Endodermal cell (in vitro differentiated cells): ENCODE results near the gene LRP1. TPM values are rescaled to one million over a fixed set of nuclear protein-coding genes. Genes with fewer than 3 reads are reported as not detected.
A peak's percentile ranks its signal among the peaks of the same experiment; 100 is the strongest.

Source experiments
- DNase-seq: peaks from one replicate; pipeline ENCODE4 v3.0.0-alpha.2; 2017
- H3K27ac ChIP-seq: 2 replicates; pipeline ENCODE4 v1.5.1; 2013; ENCODE audit warnings: mild to moderate bottlenecking, low read depth, low read length, moderate library complexity
- H3K27me3 ChIP-seq: 2 replicates; pipeline ENCODE4 v1.6.1; 2013; ENCODE audit warnings: mild to moderate bottlenecking, low read length, moderate library complexity; ENCODE audit not compliant: insufficient read depth, control insufficient read depth, poor library complexity, severe bottlenecking
- H3K36me3 ChIP-seq: 2 replicates; pipeline ENCODE4 v1.7.0; 2013; ENCODE audit warnings: mild to moderate bottlenecking, low read length, moderate library complexity; ENCODE audit not compliant: control insufficient read depth, insufficient read depth
- H3K4me1 ChIP-seq: one replicate; pipeline ENCODE4 v1.7.0; 2013; ENCODE audit warnings: low read length; ENCODE audit not compliant: control insufficient read depth, insufficient read depth
- H3K4me3 ChIP-seq: 2 replicates; pipeline ENCODE4 v1.5.1; 2013; ENCODE audit warnings: mild to moderate bottlenecking, low read length, moderate library complexity
- H3K9ac ChIP-seq: 2 replicates; pipeline ENCODE4 v1.6.1; 2013; ENCODE audit warnings: mild to moderate bottlenecking, low read length, moderate library complexity; ENCODE audit not compliant: poor library complexity, severe bottlenecking; ENCODE audit errors: extremely low read depth
- H3K9me3 ChIP-seq: 2 replicates; pipeline ENCODE4 v1.6.1; 2013; ENCODE audit warnings: mild to moderate bottlenecking, low read length, moderate library complexity; ENCODE audit not compliant: control insufficient read depth
- H3K27ac Mint-ChIP-seq: 2 replicates; pipeline ENCODE4 v1.8.0; 2020; ENCODE audit warnings: mixed read lengths
- H3K27me3 Mint-ChIP-seq: 2 replicates; pipeline ENCODE4 v1.8.0; 2021; ENCODE audit warnings: mild to moderate bottlenecking, mixed read lengths; ENCODE audit not compliant: insufficient read depth
- H3K36me3 Mint-ChIP-seq: 2 replicates; pipeline ENCODE4 v1.8.0; 2020; ENCODE audit warnings: low read depth, mixed read lengths
- H3K4me1 Mint-ChIP-seq: 2 replicates; pipeline ENCODE4 v1.8.0; 2020; ENCODE audit warnings: mixed read lengths
- H3K4me3 Mint-ChIP-seq: 2 replicates; pipeline ENCODE4 v1.8.0; 2020; ENCODE audit warnings: mild to moderate bottlenecking, moderate library complexity, mixed read lengths
- H3K9me3 Mint-ChIP-seq: 2 replicates; pipeline ENCODE4 v1.8.0; 2020; ENCODE audit warnings: mild to moderate bottlenecking, mixed read lengths
- WGBS, 2 experiments: methylation state at CpG; one replicate each; pipeline versions ENCODE4 v1.1.5 to v1.1.7; 2013; ENCODE audit warnings: missing lambda C conversion rate in 2 of 2, mixed read lengths in 1 of 2; ENCODE audit not compliant: insufficient coverage in 1 of 2, insufficient read length in 1 of 2; 5-methylcytosine and 5-hydroxymethylcytosine counted together
- total RNA-seq, 2 donors: library from RNA; stranded (reverse); fragmentation: NEBNext Ultra II Directional in 1 of 2; extraction: Animal tissue kit (Norgen Biotek cat#: 25700) in 1 of 2; gene quantifications; 2 replicates in 1 of 2; 3 replicates in 1 of 2; pipeline ENCODE4 v1.2.1, GENCODE V29; 2021
- TF ChIP-seq, protein P1 (sequence below): fragments of 200-600 bp; sonication (generic); conservative IDR thresholded peaks from 2 replicates; pipeline ENCODE4 v1.5.0; 2021; ENCODE audit warnings: antibody characterized with exemption, mild to moderate bottlenecking

Gene LRP1
- total RNA-seq, 2 donors from 2014 or later, result 74.5 to 87.7 TPM

DNA sequence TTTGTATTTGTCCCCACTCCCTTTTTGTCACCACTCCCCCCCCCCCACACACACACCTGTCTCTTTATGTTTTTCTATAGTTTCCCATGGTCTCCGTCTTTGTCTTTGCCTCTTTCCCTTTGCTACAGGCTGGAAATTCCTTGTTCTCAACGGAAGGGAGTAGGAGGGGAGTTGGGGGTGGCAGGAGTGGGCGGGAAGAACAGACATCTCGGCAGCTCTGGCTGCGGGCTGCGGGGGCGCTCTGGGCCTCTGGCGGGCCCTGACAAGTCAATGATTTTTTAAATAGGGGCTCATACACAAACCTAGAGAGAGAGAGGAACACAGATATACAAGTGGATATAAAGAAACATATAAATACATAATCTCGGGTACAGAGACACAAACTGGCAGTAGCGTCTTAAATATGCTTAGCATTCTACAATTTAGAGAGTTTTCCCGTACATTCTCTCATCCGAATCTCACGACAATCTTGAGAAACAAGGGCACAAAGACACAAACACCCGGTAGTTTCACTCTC, 41.7 kb upstream of the LRP1 start:
- H3K4me3 ChIP-seq, result peak overlapping the region; percentile 84
- 0 to 2% methylated on average over 5 to 14 of the region's 14 CpGs for WGBS, 2 experiments
- H3K4me3 Mint-ChIP-seq, result peak overlapping the region; percentile 78
- peaks cover 14% of the 10 kb centered on the region for H3K4me1 Mint-ChIP-seq
- H3K9me3 ChIP-seq, result no peaks in the 10 kb centered on the region
- no peaks in the 10 kb centered on the region for H3K36me3 ChIP-seq
- H3K9me3 Mint-ChIP-seq, result no peaks in the 10 kb centered on the region
- peak overlapping the region; percentile 79 for H3K27ac ChIP-seq
- H3K27ac Mint-ChIP-seq, result peak overlapping the region; percentile 80
- H3K36me3 Mint-ChIP-seq, result peaks cover 3% of the 10 kb centered on the region
- DNase-seq, result peak; percentile 92
- TF ChIP-seq, protein P1, sequence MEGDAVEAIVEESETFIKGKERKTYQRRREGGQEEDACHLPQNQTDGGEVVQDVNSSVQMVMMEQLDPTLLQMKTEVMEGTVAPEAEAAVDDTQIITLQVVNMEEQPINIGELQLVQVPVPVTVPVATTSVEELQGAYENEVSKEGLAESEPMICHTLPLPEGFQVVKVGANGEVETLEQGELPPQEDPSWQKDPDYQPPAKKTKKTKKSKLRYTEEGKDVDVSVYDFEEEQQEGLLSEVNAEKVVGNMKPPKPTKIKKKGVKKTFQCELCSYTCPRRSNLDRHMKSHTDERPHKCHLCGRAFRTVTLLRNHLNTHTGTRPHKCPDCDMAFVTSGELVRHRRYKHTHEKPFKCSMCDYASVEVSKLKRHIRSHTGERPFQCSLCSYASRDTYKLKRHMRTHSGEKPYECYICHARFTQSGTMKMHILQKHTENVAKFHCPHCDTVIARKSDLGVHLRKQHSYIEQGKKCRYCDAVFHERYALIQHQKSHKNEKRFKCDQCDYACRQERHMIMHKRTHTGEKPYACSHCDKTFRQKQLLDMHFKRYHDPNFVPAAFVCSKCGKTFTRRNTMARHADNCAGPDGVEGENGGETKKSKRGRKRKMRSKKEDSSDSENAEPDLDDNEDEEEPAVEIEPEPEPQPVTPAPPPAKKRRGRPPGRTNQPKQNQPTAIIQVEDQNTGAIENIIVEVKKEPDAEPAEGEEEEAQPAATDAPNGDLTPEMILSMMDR, result peak; percentile 65
- peaks cover 2% of the 10 kb centered on the region for H3K27me3 Mint-ChIP-seq
- no peaks in the 10 kb centered on the region for H3K27me3 ChIP-seq
- H3K9ac ChIP-seq, result peak overlapping the region; percentile 54
- peaks cover 3% of the 10 kb centered on the region for H3K4me1 ChIP-seq

DNA sequence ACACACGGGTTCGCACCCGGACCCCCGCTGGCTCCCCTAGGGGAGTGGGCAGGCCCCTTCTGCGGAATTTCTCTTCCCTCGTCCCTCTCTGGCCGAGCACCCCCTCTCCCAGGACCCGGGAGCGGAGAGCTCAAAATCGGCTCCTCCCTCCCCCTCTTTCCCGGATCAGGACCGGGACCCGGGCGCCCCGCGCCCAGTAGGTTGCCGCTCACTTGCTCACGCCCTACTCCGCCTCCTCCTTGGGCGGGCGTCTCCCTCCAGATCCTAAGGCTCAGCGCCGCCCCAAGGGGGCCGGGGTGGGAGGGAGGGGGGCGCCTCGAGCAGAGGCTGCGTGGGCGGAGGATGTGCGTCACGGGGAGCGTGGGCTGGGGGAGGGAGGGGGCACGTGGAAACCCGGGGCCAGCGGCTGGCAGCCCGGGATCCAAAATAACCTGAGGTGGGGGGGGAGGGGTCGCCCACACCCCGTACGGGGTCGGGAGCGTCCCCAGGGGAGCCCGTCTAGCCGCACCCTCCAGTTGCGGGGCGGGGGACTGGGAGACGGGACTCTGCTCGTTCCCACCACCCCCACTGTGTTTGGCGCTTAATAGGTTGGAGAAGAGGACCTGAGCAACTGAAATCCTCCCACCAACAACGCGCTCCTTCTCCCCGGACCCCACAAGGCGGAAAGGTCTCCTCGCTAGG, 41.1 kb upstream of the LRP1 start:
- peak; percentile 93 for DNase-seq
- H3K9ac ChIP-seq, result peak overlapping the region; percentile 54
- no peaks in the 10 kb centered on the region for H3K36me3 ChIP-seq
- H3K27me3 ChIP-seq, result no peaks in the 10 kb centered on the region
- TF ChIP-seq, protein P1, result no peak
- H3K9me3 Mint-ChIP-seq, result no peaks in the 10 kb centered on the region
- peak overlapping the region; percentile 78 for H3K4me3 Mint-ChIP-seq
- H3K36me3 Mint-ChIP-seq, result peaks cover 9% of the 10 kb centered on the region
- H3K27ac Mint-ChIP-seq, result peak overlapping the region; percentile 96
- H3K4me1 ChIP-seq, result peaks cover 3% of the 10 kb centered on the region
- no peaks in the 10 kb centered on the region for H3K9me3 ChIP-seq
- no peaks in the 10 kb centered on the region for H3K27me3 Mint-ChIP-seq
- peak overlapping the region; percentile 84 for H3K4me3 ChIP-seq
- H3K4me1 Mint-ChIP-seq, result peaks cover 14% of the 10 kb centered on the region
- H3K27ac ChIP-seq, result peak overlapping the region; percentile 98
- 0% methylated on average over 5 to 44 of the region's 52 CpGs for WGBS, 2 experiments

DNA sequence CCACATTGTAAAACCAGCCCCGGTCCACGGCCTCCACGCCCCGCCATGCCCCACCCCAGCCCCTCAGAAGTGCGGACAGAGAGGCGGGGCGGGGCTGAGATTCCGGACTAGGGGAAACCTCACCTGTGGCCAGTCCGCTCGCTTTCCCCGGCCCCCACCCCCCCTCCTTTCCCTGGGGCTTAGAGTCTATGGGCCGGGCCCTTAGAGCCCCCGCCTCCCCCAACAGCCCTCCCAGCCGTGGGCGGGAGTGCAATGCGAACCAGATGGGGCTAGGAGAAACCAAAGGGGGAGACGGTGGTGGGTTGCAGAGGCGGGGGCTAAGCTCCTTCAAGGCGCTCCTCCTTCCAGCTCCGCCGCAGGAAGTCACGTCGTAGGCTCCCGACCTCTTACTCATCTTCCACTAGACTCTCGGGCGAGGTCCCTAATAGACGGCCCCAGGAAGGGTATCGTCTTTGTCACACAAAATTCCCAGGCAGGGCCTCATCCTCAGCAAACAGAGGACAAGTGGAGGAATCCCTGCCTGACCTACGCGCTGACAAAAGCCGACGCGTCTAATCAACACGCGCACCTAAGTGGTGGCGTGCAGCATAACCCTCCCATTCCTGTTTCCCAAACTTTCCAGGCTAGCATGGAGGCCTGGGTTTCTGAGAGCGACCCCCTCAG, 40.5 kb upstream of the LRP1 start:
- WGBS, 2 experiments, result 0 to 1% methylated on average over 5 to 37 of the region's 37 CpGs
- Mint-ChIP-seq H3K36me3 (peaks cover 13% of the 10 kb centered on the region), H3K4me1 (peaks cover 14% of the 10 kb centered on the region), H3K27me3 (no peaks in the 10 kb centered on the region), H3K9me3 (no peaks in the 10 kb centered on the region), H3K27ac (peak overlapping the region; percentile 96), H3K4me3 (peak overlapping the region; percentile 78)
- Histone ChIP-seq H3K4me3 (peak overlapping the region; percentile 84), H3K36me3 (no peaks in the 10 kb centered on the region), H3K27ac (peak overlapping the region; percentile 98), H3K9me3 (no peaks in the 10 kb centered on the region), H3K9ac (peak overlapping the region; percentile 60), H3K4me1 (peaks cover 3% of the 10 kb centered on the region), H3K27me3 (no peaks in the 10 kb centered on the region)
- TF ChIP-seq, protein P1, result peak; percentile 19
- peak; percentile 97 for DNase-seq
